Esophagus (tissue), 2 donors: ENCODE results near the gene MYL4. TPM values are rescaled to one million over a fixed set of nuclear protein-coding genes. Genes with fewer than 3 reads are reported as not detected.
"Not testable (repeated sequence)": the region's sequence is repeated elsewhere in the genome, so short reads cannot be mapped to it uniquely, and the experiment has no call there.

Experiments used
- H3K27ac ChIP-seq, 2 donors: one replicate each; pipeline ENCODE4 v1.5.1; 2013; ENCODE audit warnings: low read depth in 2 of 2, mild to moderate bottlenecking in 2 of 2, inconsistent platforms in 1 of 2, low read length in 1 of 2, moderate library complexity in 1 of 2
- H3K27me3 ChIP-seq, 2 donors: one replicate each; pipeline ENCODE4 v1.6.1; 2013; ENCODE audit warnings: low read length in 2 of 2, control low read depth in 1 of 2, mild to moderate bottlenecking in 1 of 2; ENCODE audit not compliant: insufficient read depth in 2 of 2, control insufficient read depth in 1 of 2
- H3K36me3 ChIP-seq, 2 donors: one replicate each; pipeline ENCODE4 v1.6.1; 2013; ENCODE audit warnings: low read length in 1 of 2; ENCODE audit not compliant: control insufficient read depth in 2 of 2, insufficient read depth in 2 of 2
- H3K4me1 ChIP-seq, 2 donors: one replicate each; pipeline ENCODE4 v1.6.1; 2013; ENCODE audit warnings: low read length in 1 of 2; ENCODE audit not compliant: control insufficient read depth in 2 of 2, insufficient read depth in 2 of 2
- H3K4me3 ChIP-seq, 2 donors: one replicate each; pipeline ENCODE4 v1.5.1; 2013; ENCODE audit warnings: low read length in 2 of 2, mild to moderate bottlenecking in 2 of 2, low read depth in 1 of 2, moderate library complexity in 1 of 2
- H3K9me3 ChIP-seq, 2 donors: one replicate each; pipeline ENCODE4 v1.6.1; 2013; ENCODE audit warnings: mild to moderate bottlenecking in 2 of 2, low read depth in 1 of 2, low read length in 1 of 2, moderate library complexity in 1 of 2; ENCODE audit not compliant: control insufficient read depth in 2 of 2, insufficient read depth in 1 of 2
- WGBS, 2 donors: extraction: QIAGEN DNeasy Blood & Tissue Kit; methylation state at CpG; one replicate each; pipeline ENCODE4 v1.1.7; 2013; 5-methylcytosine and 5-hydroxymethylcytosine counted together
- polyA plus RNA-seq, 2 donors: library from polyadenylated mRNA; stranded (reverse); fragments of 200-250 nt; gene quantifications; one replicate each; pipeline ENCODE4 v1.2.3, GENCODE V29; 2013
- donor health status: healthy with polysubstance abuse.
- donor health status: Bipolar disorder and iron deficiency.

Gene MYL4
- polyA plus RNA-seq, 2 donors: 0.12 to 0.18 TPM

GRCh38 chr17:47176389-47176826 is 32.7 kb upstream of the MYL4 start:
- H3K27me3 ChIP-seq: no peaks in the 10 kb centered on the region
- no peak overlapping the region for H3K4me3 ChIP-seq
- H3K36me3 ChIP-seq: peaks cover 2 to 7% of the 10 kb centered on the region in 2 donors
- H3K27ac ChIP-seq: no peak overlapping the region
- H3K4me1 ChIP-seq: no peaks in the 10 kb centered on the region
- no peaks in the 10 kb centered on the region for H3K9me3 ChIP-seq
- 88% methylated on average over 2 of the region's 2 CpGs for WGBS, 2 donors

GRCh38 chr17:47177261-47177660 is 31.9 kb upstream of the MYL4 start:
- Histone ChIP-seq H3K4me3 (no peak overlapping the region), H3K27me3 (no peaks in the 10 kb centered on the region), H3K27ac (no peak overlapping the region), H3K9me3 (no peaks in the 10 kb centered on the region), H3K36me3 (peaks cover 2 to 7% of the 10 kb centered on the region in 2 donors), H3K4me1 (no peaks in the 10 kb centered on the region)
- 96% methylated on average over 7 of the region's 7 CpGs for WGBS, 2 donors

DNA sequence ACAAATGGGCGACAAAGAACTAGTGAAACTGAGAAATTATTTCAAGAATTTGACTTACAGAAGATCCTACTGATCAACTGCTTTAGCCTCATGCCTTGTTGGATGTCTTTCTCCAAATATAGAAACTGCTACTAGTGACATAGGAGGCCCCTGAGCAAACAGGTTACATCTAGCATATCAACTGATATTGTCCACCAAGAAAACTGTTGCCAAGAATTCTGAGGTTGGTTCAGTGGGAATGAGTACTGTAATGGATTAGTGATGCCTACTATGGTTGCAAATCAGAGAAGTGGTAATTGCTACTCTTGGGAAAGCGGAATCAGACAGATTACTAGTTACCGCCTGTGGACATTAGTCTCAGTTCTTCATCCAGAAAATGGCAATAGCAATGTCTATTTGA is 30.0 kb upstream of the MYL4 start:
- peaks cover 2 to 7% of the 10 kb centered on the region in 2 donors for H3K36me3 ChIP-seq
- H3K4me1 ChIP-seq: no peaks in the 10 kb centered on the region
- no peaks in the 10 kb centered on the region for H3K27me3 ChIP-seq
- no peak overlapping the region for H3K27ac ChIP-seq
- no peak overlapping the region for H3K4me3 ChIP-seq
- 82 to 96% methylated on average over 3 of the region's 3 CpGs for WGBS, 2 donors
- H3K9me3 ChIP-seq: no peaks in the 10 kb centered on the region

DNA sequence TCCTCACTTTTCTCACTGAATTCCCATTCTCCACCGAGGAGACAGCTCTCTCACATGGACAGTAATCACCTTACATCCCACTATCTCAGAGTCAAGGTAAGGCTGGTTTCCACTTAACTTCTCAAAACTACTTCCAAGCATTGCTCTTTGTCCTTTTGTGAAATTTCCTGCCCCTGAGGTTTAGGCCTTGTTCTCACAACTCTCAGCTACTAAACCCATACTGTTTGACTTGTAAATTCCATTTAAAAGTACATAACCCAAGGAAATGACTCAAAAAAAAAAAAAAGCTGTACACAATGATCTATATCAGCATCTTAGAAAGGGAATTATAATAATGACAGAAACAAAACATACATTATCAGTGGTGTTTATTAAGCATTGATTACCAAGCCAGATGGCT is 28.8 kb upstream of the MYL4 start:
- Histone ChIP-seq H3K27ac (no peak overlapping the region), H3K9me3 (no peaks in the 10 kb centered on the region), H3K4me3 (no peak overlapping the region), H3K27me3 (no peaks in the 10 kb centered on the region), H3K36me3 (peaks cover 2 to 7% of the 10 kb centered on the region in 2 donors), H3K4me1 (no peaks in the 10 kb centered on the region)
- WGBS, 2 donors: 85 to 96% methylated on average over 1 of the region's 1 CpG

- not testable (repeated sequence) for H3K4me3 ChIP-seq, H3K4me1 ChIP-seq, H3K36me3 ChIP-seq, H3K27ac ChIP-seq, H3K9me3 ChIP-seq, H3K27me3 ChIP-seq
- 96 to 99% methylated on average over 4 of the region's 4 CpGs for WGBS, 2 donors
Measured at GRCh38 chr17:47180988-47181387, 28.2 kb upstream of the MYL4 start.

DNA sequence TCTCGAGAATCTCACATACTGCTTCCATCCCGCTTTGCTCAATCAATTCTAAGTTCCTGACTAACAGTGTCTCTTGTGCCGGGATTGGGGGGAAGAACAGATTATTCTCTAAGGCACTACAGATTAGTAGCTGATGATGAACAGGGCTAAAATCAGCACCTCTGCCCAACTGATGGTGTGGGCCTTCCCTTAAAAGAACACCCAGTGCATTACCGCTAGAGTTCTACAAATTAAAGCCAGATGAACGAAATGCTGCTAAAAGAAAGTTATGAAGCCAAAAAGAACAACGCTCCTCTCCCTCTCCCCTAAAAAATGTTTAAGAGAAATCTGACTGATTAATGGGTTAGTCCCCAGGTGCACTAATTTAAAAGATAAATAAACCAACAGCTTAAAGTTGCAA is 24.5 kb upstream of the MYL4 start:
- Histone ChIP-seq H3K4me1 (no peaks in the 10 kb centered on the region), H3K4me3 (no peak overlapping the region)

DNA sequence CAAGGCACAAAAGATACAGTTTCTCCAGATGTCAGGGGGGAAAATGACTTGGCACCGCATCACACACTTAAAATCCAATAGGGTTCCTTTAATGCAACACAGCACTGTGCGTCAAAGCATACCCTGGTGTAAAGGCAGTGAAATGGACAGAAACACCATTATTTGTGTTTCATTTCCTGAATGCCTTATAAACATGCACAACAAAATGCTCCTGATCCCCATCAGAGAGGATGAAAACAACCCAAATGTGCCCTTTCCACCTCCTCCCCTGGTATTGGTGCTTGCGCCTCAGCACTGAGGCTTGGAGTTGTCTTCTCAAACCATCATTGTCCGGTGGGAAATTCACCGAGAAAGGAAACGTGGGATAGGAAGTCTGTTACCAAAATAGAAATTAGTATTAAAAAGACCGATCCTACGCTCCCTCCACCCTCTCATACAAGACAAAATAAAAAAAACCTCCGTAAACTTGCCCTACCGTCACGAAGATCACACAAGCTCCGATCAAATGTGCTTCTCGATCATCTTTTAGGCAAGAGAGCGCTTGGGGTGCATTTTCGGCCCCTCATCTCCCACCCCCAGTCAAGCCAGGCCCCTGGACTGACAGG is 20.8 kb upstream of the MYL4 start:
- Histone ChIP-seq H3K4me1 (no peaks in the 10 kb centered on the region), H3K36me3 (no peaks in the 10 kb centered on the region), H3K9me3 (no peaks in the 10 kb centered on the region), H3K4me3 (peak overlapping the region; percentile 55 to 73), H3K27ac (peak overlapping the region; percentile 93 to 98), H3K27me3 (no peaks in the 10 kb centered on the region)
- WGBS, 2 donors: 1 to 2% methylated on average over 15 of the region's 15 CpGs

More for the DNA sequence above, 24.5 kb upstream of the MYL4 start:
- WGBS, 2 donors: 80% methylated on average over 6 of the region's 6 CpGs
- H3K9me3 ChIP-seq: no peaks in the 10 kb centered on the region
- H3K36me3 ChIP-seq: no peaks in the 10 kb centered on the region
- no peaks in the 10 kb centered on the region for H3K27me3 ChIP-seq
- no peak overlapping the region for H3K27ac ChIP-seq

- Histone ChIP-seq H3K4me1 (no peaks in the 10 kb centered on the region), H3K36me3 (no peaks in the 10 kb centered on the region), H3K27me3 (no peaks in the 10 kb centered on the region), H3K4me3 (peak within 1 kb of the TSS; percentile 55 to 73), H3K9me3 (no peaks in the 10 kb centered on the region), H3K27ac (peak within 1 kb of the TSS; percentile 93 to 98)
- 0% methylated on average over 64 of the region's 64 CpGs for WGBS, 2 donors
Measured at GRCh38 chr17:47188876-47189731, 20.0 kb upstream of the MYL4 start, which contains the start of gene CDC27. CDC27 (minus strand) TSS chr17:47189295; CDS start chr17:47189172, 123 bp downstream.

DNA sequence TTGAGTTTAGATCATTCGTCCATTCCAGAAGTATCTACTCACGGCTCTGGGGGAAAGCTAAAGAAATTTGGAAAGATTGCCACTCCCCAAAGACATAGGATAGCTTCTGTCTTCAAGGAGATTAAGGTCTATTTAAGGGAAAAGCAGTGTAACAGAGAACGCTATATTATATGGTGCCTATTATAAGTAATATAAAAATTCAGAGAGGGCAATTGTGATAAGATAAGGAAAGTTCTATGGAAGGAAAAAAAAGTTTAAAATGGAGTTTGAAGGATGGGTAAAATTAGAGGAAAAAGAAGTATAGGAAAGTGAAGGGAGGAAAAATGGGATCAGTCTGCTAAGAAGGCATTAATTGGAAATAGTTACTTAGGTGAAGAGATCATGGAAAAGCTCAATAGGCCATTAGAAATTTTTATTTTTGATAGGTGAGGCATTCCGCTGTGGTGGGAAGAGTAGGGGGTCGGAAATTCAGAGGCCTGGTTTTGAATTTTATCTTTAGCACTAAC is 19.4 kb upstream of the MYL4 start:
- WGBS, 2 donors: 39 to 40% methylated on average over 5 of the region's 5 CpGs
- peak overlapping the region; percentile 36 to 58 for H3K27ac ChIP-seq
- H3K4me3 ChIP-seq: peak overlapping the region; percentile 34 to 73
- H3K4me1 ChIP-seq: no peaks in the 10 kb centered on the region
- no peaks in the 10 kb centered on the region for H3K9me3 ChIP-seq
- no peaks in the 10 kb centered on the region for H3K27me3 ChIP-seq
- H3K36me3 ChIP-seq: no peaks in the 10 kb centered on the region
